Eye (tissue), 1 donor: ENCODE measurements around the gene RNF126.
A peak's percentile ranks its signal among the peaks of the same experiment; 100 is the strongest.
"Not testable (repeated sequence)": the region's sequence is repeated elsewhere in the genome, so short reads cannot be mapped to it uniquely, and the experiment has no call there.

Source experiments
- DNase-seq: peaks from one replicate; pipeline ENCODE4 v3.0.0-alpha.2; 2015

The RNF126 gene

DNA sequence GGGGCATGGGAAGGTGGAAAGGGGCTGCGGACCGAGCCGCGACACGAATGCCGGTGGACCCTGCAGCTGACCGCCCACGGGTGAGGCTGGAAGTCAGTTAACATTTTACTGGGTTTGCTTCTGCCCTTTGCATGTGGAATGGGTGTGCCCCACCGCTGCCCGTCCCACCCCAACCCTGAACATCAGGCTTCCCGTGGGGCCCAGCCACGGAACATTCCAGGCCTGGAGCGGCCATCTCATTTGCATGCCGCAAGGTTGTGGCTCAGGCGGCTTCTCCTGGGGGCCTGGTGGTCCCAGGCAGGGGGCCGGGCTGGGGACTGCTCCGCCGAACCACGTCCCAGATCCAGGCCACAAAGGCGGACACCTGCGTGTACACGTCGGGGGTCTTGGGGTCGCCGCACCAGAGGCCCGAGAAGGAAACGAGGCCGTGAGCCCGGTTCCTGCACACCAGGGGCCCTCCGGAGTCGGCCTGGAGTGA, 22.5 kb upstream of the RNF126 start:
- no peak for DNase-seq

DNA sequence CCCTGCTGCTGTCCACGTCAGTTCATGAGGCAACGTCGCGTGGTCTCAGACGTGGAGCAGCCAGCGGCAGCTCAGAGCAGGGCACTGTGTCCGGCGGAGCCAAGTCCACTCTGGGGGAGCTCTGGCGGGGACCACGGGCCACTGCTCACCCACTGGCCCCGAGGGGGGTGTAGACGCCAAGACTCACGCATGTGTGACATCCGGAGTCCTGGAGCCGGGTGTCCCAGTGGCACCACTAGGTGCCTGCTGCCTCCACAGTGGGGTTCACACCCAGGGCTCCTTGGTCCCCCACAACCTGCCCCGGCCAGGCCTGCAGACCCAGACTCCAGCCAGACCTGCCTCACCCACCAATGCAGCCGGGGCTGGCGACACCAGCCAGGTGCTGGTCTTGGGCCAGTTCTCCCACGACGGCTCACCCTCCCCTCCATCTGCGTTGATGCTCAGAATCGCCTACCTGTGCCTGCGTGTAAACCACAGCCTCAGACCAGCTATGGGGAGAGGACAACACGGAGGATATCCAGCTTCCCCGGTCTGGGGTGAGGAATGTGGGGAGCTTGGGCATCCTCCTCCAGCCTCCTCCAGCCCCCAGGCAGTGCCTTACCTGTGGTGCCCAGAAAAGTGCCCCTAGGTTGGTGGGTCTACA, 19.8 kb upstream of the RNF126 start:
- DNase-seq, result no peak

- DNase-seq, result no peak
These were observed 18.3 kb upstream of the RNF126 start for GRCh38 chr19:681029-682019.

DNA sequence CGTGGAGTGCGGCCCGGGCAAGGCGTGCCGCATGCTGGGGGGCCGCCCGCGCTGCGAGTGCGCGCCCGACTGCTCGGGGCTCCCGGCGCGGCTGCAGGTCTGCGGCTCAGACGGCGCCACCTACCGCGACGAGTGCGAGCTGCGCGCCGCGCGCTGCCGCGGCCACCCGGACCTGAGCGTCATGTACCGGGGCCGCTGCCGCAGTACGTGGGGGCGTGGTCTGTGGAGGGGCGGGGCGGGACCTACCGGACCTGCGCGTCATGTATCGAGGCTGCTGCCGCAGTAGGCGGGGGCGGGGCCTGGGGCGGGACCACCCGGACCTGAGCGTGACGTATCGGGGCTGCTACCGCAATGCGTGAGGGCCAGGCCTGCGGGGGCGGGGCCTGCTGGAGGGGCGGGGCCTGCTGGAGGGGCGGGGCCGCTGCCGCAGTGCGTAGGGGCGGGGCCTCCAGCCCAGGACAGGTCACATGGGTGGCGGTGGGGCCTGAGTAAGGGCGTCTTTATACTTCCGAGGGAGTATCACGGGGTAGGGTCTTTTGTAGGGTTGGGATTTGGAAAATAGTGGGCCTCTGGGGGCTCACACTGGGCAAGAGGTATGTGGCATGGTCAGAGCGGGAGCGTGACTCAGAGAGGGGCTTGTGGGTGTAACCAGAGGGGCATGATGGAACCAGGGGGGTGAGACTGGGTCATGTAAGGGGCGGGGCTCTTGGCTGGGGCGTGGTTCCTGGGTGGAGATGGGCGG, 17.4 kb upstream of the RNF126 start:
- peak; percentile 99 for DNase-seq

GRCh38 chr19:679418-680286, 16.6 kb upstream of the RNF126 start:
- DNase-seq, result peak; percentile 81

DNA sequence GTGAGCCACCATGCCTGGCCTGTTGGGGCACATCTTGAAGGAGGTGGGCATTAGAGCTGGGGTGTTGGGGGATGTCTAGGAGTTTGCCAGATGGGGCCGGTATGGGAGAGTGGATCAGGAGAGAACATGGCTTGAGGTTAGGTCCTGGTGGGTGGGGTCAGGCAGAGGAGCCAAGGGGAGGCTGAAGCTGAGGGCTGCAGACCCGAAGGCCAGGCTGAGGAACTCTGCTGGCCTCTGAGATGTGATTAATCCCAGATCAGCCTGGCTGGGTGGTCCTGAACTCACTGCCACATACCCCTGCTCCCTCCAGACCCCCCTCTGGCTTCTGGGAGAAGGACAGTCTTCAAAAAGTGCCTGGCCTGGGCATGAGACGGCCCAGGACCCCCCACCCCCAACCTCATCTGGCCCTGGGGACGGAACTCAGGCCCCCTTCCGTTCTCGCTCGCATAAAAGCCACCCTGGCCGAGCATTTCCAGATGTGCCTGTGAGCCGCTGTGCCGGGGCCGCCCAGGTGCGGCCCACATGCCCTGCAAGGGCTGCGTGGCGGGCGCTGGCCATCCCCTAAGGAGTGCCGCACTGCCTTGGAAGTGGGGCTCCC, 15.9 kb upstream of the RNF126 start:
- DNase-seq, result no peak

DNA sequence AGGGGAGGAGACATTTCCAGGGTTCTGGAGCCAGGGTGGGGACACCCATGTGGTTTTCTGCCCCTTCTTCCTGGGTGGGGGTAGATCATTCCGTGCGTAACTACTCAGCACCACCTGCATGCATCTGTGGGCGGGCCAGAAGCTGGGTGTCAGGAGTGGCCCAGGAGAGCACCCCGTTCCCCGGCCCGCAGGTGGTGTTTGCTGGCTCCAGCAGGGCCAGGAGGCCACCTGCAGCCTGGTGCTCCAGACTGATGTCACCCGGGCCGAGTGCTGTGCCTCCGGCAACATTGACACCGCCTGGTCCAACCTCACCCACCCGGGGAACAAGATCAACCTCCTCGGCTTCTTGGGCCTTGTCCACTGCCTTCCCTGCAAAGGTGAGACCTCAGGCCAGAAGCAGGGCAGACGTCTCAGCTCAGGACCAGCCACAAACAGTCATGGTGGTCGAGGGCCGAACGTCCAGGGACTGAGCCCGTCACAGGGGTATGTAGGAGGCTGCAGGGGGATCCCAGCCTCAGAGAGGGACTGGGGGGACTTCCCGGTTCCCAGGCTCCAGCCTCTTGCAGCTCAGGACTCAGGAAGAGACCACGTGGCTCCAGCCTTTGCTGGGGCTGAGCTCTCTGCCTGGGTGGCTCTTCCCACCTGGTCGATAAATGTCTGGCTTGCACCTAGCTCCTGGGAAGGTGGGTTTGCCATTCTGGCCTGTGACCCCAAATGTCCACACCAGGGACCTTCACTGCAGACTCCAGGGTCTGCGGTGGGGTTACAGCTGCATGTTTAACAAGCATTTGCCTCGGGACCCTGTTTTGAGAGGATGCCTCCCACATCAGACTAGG, 14.8 kb upstream of the RNF126 start:
- no peak for DNase-seq

DNA sequence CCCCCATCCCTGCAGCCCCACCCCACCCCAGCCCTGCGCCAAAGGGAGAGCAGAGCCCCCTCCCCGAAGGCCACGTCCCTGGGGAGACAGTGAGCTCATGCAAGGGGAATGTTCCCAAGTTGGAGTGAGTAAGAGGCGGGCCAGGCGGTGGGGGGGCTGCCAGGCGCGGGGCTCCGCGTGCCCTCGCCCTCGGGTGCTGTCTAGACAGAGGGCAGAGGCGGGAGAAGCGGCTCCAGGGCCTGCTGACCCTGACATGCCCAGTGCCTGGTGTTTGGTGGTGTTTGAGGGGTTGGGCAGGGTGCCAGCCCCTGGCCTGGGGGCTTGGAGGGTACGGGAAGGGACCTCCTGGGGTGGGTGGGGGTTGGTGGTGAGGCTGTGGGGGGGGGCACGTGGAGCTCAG, 14.2 kb upstream of the RNF126 start:
- peak; percentile 58 for DNase-seq

DNA sequence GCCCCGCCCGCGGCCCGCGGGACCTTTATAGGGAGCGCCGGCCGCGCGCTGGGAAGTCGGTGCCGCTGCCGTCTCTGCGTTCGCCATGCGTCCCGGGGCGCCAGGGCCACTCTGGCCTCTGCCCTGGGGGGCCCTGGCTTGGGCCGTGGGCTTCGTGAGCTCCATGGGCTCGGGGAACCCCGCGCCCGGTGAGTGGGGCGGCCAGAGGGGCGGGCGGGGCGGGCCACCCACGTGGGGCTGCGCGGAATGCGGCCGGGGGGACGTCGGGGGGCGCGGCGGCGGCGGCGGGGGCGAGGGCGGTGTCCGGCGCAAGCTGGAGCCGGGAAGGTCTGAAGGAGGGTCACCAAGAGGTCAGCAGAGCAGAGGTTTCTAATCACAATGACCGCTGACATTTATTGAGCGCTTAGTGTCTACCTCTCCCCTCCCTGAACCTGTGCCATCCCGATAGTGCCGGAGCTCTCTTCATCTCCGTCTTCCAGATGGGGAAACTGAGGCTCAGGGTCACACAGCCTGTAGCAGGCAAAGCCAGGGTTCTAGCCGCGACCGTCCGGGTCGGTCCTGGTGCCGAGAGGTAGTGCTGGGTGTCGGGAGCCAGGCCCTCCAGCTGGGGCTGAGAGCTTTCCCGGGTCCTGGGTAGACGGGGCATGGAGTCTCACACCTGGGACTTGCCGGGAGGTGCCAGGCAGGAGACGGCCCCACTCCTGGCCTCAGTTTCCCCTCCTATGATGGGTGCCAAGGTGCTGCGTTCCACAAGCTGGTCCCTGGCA, 13.5 kb upstream of the RNF126 start, which contains the start of gene FSTL3:
TSS of gene FSTL3 (plus strand) at position 54 of the 767 bp plus-strand sequence. CDS start at position 86, 32 bp downstream.
- peak; percentile 57 for DNase-seq

DNA sequence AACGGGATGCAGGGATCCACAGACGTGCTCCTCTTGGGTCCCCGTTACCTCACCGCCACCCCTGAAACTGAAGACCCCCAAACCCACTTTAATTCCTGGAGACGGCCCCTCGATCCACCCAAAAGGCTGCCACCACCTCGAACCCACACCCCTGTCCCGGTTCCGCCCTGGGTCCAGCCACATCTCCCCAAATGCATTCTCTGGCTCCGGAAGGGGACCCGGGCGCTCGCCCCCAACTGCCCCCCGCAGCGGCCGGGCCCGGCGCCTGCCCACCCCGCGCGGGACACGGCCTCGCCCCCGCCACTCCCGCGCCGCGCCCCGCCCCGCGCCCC, 13.0 kb upstream of the RNF126 start:
- DNase-seq, result no peak

GRCh38 chr19:674282-675151, 11.5 kb upstream of the RNF126 start:
- DNase-seq, result no peak

DNA sequence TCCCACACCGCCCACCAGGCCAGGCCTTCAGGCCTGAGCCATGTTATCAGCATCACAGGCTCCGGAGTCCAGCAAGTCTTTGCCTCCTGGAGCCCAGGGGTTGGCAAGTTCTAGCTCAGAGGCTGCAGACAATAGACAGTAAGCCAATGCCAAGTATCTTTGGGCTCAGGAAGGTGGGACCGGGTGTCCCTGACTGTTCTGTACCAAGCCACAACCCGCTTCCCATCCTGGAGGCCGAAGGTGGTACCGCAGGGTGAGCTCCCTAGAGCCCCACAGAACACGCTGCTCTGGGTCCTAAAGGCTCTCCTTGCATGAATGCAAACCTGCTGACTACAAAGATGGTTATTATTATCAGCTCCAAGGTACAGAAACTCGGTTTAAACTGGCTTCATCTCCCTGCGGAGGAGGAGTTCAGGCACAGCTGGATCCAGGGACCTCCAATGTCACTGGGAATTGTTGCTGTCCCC, 7.6 kb upstream of the RNF126 start:
- no peak for DNase-seq

DNA sequence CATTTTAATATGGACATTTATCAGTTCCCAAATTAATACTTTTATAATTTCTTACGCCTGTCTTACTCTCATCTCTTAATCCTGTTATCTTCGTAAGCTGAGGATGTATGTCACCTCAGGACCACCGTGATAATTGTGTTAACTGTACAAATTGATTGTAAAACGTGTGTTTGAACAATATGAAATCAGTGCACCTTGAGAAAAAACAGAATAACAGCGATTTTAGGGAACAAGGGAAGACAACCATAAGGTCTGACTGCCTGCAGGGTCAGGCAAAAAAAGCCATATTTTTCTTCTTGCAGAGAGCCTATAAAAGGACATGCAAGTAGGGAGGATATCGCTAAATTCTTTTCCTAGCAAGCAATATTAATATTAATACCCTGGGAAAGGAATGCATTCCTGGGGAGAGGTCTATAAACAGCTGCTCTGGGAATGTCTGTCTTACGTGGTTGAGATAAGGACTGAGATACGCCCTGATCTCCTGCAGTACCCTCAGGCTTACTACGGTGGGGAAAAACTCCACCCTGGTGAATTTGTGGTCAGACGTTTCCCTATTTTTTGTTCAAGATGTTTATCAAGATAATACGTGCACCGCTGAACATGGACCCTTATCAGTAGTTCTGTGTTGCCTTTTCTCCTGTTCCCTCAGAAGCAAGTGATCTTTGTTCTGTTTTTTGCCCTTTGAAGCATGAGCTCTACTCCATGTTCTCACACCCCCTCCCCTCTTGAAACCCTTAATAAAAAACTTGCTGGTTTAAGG, 5.8 kb upstream of the RNF126 start:
- DNase-seq, result not testable (repeated sequence)

DNA sequence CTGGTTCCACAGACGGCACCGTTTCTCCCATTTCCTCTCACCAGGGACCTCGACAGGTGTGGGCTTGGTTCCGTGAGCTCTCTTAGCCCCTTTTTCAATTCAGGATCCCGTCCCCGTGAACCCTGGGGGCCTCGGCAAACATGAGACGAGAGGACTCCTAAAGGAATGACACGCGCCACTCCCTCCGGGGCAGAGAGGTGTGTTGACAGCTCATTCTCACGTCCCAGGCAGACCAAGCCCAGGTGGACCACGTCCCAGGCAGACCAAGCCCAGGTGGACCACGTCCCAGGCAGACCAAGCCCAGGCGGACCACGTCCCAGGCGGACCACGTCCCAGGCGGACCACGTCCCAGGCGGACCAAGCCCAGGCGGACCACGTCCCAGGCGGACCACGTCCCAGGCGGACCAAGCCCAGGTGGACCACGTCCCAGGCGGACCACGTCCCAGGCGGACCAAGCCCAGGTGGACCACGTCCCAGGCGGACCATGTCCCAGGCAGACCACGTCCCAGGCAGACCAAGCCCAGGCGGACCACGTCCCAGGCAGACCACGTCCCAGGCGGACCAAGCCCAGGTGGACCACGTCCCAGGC, 4.1 kb upstream of the RNF126 start:
- not testable (repeated sequence) for DNase-seq

GRCh38 chr19:664913-665443, 2.0 kb upstream of the RNF126 start:
- DNase-seq, result peak; percentile 96

- DNase-seq, result no peak
These were observed 686 bp upstream of the RNF126 start for GRCh38 chr19:663682-664117.
